GM19452 (cell line): Measurements from ENCODE around the gene THSD4.

Experiments
- ATAC-seq: cut with Tn5 transposase; IDR thresholded peaks from one replicate; pipeline ENCODE4 v1.9.1; 2021; ENCODE audit not compliant: unreplicated experiment

THSD4 gene

GRCh38 chr15:71114887-71115566 lies at the start of gene THSD4:
Gene THSD4, plus strand, starts transcription at chr15:71115471.
- peak; percentile 66 for ATAC-seq

- no peak for ATAC-seq
Measured at GRCh38 chr15:71066983-71067382, 48.3 kb upstream of the THSD4 start.

- ATAC-seq = no peak
Measured at GRCh38 chr15:71069693-71070092, 45.6 kb upstream of the THSD4 start.

- ATAC-seq = no peak
Measured at GRCh38 chr15:71071529-71071928, 43.7 kb upstream of the THSD4 start.

- no peak for ATAC-seq
Measured at GRCh38 chr15:71072423-71072822, 42.8 kb upstream of the THSD4 start.

GRCh38 chr15:71078506-71079207 lies 36.6 kb upstream of the THSD4 start:
- no peak for ATAC-seq

GRCh38 chr15:71079208-71080044 lies 35.8 kb upstream of the THSD4 start:
- ATAC-seq = no peak

GRCh38 chr15:71080166-71080565 lies 35.1 kb upstream of the THSD4 start:
- no peak for ATAC-seq

GRCh38 chr15:71080705-71081104 lies 34.6 kb upstream of the THSD4 start:
- no peak for ATAC-seq

- no peak for ATAC-seq
Measured at GRCh38 chr15:71082803-71083202, 32.5 kb upstream of the THSD4 start.

GRCh38 chr15:71083349-71083748 lies 31.9 kb upstream of the THSD4 start:
- ATAC-seq = no peak

GRCh38 chr15:71084264-71084663 lies 31.0 kb upstream of the THSD4 start:
- no peak for ATAC-seq

- no peak for ATAC-seq
Measured at GRCh38 chr15:71085809-71086208, 29.5 kb upstream of the THSD4 start.

- ATAC-seq = no peak
Measured at GRCh38 chr15:71088155-71088554, 27.1 kb upstream of the THSD4 start.

- ATAC-seq = no peak
Measured at GRCh38 chr15:71088683-71089082, 26.6 kb upstream of the THSD4 start.

GRCh38 chr15:71089801-71090200 lies 25.5 kb upstream of the THSD4 start:
- ATAC-seq = no peak

GRCh38 chr15:71091601-71092000 lies 23.7 kb upstream of the THSD4 start:
- no peak for ATAC-seq

- ATAC-seq = no peak
Measured at GRCh38 chr15:71092056-71092600, 23.1 kb upstream of the THSD4 start.

- no peak for ATAC-seq
Measured at GRCh38 chr15:71093054-71094024, 21.9 kb upstream of the THSD4 start.

GRCh38 chr15:71094137-71094536 lies 21.1 kb upstream of the THSD4 start:
- no peak for ATAC-seq
